ENCODE data around the gene NELFCD. TPM values are rescaled to one million over a fixed set of nuclear protein-coding genes. Genes with fewer than 3 reads are reported as not detected.

NELFCD gene
- total and polyA plus RNA-seq, 9 of the 15 experiments (the other 6 are each of a cell fraction or from before 2014, with no cell fraction given): 11.7 to 163 (median 96.5) TPM

GRCh38 chr20:58975353-58975752 is 5.7 kb upstream of the NELFCD start:
- Histone ChIP-seq H3K9me3 (replicated peaks; ENCODE audit: control insufficient read depth, insufficient read depth, low read depth, low read length) (no peaks in the 10 kb centered on the region), H3K4me2 (ENCODE audit: insufficient read depth, low read length) (no peak overlapping the region), H3K36me3 (ENCODE audit: control insufficient read depth, insufficient read depth, low read length) (no peaks in the 10 kb centered on the region), H3K4me3 (no peak overlapping the region), H3K27ac (ENCODE audit: extremely low read depth, low read depth, low read length) (no peak overlapping the region), H3K9me1 (ENCODE audit: control insufficient read depth, insufficient read depth, low read length) (no peaks in the 10 kb centered on the region), H2AFZ (ENCODE audit: low read depth, low read length) (no peak overlapping the region), H3K79me2 (ENCODE audit: control insufficient read depth, insufficient read depth, low read length) (no peaks in the 10 kb centered on the region), H3K9ac (ENCODE audit: insufficient read depth in 1 of 2, low read depth in 2 of 2, low read length in 2 of 2) (no peak overlapping the region), H3K4me1 (replicated peaks in 1 of 2; ENCODE audit: control insufficient read depth in 2 of 2, insufficient read depth in 2 of 2, low read length in 2 of 2) (no peaks in the 10 kb centered on the region; a peak in 1 of 5 replicates), H4K20me1 (replicated peaks; ENCODE audit: control insufficient read depth, insufficient read depth, low read length) (no peaks in the 10 kb centered on the region), H3K27me3 (ENCODE audit: control insufficient read depth in 2 of 2, insufficient read depth in 2 of 2, low read length in 2 of 2) (peaks cover 8 to 16% of the 10 kb centered on the region in 2 experiments; a peak in 4 of 5 replicates)
- no peak for ATAC-seq
- TF ChIP-seq RB1 (IDR thresholded peaks at IDR 0.05; ENCODE audit: low read depth): no peak
- TF ChIP-seq L3MBTL2 (IDR thresholded peaks at IDR 0.05): no peak
- TF ChIP-seq NFYB (IDR thresholded peaks at IDR 0.05; ENCODE audit: extremely low read depth, insufficient read length): no peak
- TF ChIP-seq ZC3H8 (IDR thresholded peaks at IDR 0.05): no peak
- no peak for TF ChIP-seq ZHX1 (conservative IDR thresholded peaks at IDR 0.05; ENCODE audit: low read length)
- TF ChIP-seq RBM14 (IDR thresholded peaks at IDR 0.05; ENCODE audit: borderline replicate concordance, insufficient read depth, low read depth, low read length): no peak
- POLR2A ChIA-PET: no interaction called here
- no TSS peak for BruUV-seq (replicated peaks)
- CTCF ChIA-PET (ENCODE audit: low intra/inter-chr PET ratio): no interaction called here
- WGBS (ENCODE audit: insufficient coverage, low coverage, missing lambda C conversion rate): 21% methylated on average over 1 of the region's 1 CpG
- intact Hi-C loops (cut with micrococcal nuclease): no loop called here
- DNase-seq (ENCODE audit: extremely low read depth in 1 of 4, low spot score in 3 of 4): no peak
- in situ Hi-C loops (cut with MboI): loop anchor here (10.0 kb wide), 1 partner anchor 249 kb away; no protein-coding TSS in a partner anchor
- no peak for FAIRE-seq
